ENCODE measurements around the gene DUSP22. TPM values are rescaled to one million over a fixed set of nuclear protein-coding genes. Genes with fewer than 3 reads are reported as not detected.
A peak's percentile ranks its signal among the peaks of the same experiment; 100 is the strongest.

The DUSP22 gene
- total RNA-seq, 1 experiment from 2014 or later = 30.7 TPM

DNA sequence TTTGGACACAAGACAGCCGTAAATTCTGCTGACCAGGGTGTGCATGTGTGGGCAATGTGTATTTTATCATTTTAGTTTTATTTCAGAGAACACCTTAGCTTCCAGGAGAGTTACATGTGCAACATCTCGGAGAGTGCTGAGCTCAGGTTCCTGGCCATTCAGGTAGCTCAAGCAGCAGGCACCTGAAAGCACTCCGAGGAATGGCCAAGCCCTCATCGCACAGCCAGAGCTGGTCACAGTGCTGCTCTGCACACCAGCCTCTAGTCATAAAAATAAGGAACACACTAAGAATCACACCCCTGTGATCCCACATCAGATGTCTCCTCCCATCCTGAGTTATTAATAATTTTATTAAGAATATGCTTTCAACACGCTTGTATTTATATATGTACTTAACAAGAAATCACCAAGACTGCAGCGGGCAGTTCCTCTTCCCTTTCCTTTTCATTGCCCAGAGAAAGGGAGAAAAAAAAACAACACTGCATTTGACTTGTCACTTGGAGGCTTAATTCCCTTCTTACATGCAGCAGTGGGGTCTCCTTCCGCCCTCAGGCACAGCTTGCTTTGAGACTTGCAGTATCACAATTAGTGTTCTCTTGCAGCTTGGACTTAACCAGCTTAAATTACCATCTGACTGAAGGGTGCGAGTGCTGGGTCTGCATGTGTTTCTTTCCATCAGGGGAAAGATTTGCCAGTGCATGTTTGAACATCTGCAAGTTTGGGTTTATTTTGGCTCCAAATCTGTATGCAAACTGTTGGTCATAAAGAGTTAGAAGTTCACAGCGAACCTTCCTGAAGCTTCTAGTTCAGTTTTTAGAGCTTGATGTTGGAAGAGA, 63.3 kb downstream of the DUSP22 start:
- no peaks in the 10 kb centered on the region for H3K36me3 ChIP-seq (replicated peaks; ENCODE audit: control insufficient read depth, insufficient read depth, low read length)
- no peak overlapping the region for H3K4me3 ChIP-seq (ENCODE audit: insufficient read depth, low read depth, low read length)
- H3K27me3 ChIP-seq (ENCODE audit: control insufficient read depth, insufficient read depth, low read length) = no peaks in the 10 kb centered on the region
- DNase-seq = no peak

DNA sequence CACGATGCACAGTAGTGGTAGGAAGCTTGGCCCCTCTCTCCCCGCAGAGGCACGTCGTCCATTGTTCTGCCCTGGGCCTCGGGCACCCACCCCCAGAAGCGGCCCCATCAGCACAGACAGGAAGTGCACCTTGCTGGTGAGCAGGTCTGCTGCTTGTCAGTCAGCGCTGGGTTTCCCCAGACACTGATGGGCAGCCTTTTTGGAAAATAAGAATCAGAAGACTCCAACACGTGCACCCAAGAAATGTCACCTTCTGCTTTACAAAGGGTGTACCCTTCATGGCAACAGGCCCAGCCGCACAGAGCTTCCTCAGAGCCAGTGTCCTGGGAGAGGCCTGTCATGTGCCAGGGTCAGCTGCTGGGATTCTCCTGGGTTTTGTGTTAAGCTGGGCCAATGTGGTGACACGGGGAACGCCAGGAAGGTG, 64.6 kb downstream of the DUSP22 start:
- DNase-seq = peak; percentile 60
- H3K36me3 ChIP-seq (replicated peaks; ENCODE audit: control insufficient read depth, insufficient read depth, low read length) = no peaks in the 10 kb centered on the region
- H3K27me3 ChIP-seq (ENCODE audit: control insufficient read depth, insufficient read depth, low read length) = no peaks in the 10 kb centered on the region
- no peak overlapping the region for H3K4me3 ChIP-seq (ENCODE audit: insufficient read depth, low read depth, low read length)

DNA sequence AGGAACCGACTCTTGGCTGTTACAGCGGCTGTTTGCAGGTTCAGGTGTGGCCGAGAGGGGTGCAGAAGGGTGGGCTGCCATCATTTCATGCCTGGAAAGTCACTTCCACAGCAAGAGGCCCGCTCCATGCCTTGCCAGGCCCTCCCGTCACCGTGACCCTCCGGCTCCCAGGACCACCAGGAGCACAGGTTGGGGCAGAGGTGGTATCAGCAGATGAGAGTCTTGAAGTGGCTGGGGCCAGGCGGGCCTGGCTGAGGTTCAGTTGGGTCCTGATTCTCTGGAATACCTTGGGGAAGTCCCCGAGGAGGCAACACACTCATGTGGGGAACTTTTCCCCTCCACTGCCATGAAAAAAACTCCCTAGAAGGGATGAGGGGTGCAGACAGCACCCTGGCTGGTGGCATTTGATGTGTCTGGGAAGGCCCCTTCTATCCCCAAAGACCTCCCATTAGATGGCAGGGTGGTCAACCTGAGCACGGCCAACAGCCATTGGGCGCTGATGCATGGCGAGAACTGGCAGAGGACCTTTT, 65.0 kb downstream of the DUSP22 start:
- peak; percentile 57 for DNase-seq
- Histone ChIP-seq H3K36me3 (replicated peaks; ENCODE audit: control insufficient read depth, insufficient read depth, low read length) (no peaks in the 10 kb centered on the region), H3K4me3 (ENCODE audit: insufficient read depth, low read depth, low read length) (no peak overlapping the region), H3K27me3 (ENCODE audit: control insufficient read depth, insufficient read depth, low read length) (no peaks in the 10 kb centered on the region)

DNA sequence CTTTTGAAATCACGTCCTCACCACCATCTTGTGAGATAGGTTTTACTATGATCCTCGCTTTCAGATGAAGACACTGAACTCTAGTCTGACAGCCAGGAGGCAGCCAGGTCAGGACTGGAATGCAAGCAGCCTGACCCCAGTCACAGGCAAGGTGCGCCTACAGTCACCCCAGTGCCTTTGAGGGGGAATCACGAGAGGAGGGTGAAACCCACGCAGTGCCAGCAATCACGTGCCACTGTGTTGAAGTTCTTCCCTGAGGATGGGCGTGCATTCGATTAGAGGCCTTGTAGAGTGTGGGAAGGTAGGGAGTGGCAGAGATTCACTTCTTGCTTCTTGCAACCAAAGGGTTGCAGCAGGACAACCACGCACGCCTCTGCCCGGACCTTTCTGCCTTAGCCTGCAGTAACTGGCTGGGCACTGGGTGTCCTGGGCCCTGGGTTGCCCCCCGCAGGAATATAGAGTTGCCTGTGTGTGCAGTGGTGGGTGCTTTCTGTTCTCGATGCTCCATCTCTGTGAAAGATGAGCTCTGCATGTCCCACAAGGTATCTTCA, 65.6 kb downstream of the DUSP22 start:
- Histone ChIP-seq H3K4me3 (ENCODE audit: insufficient read depth, low read depth, low read length) (no peak overlapping the region), H3K36me3 (replicated peaks; ENCODE audit: control insufficient read depth, insufficient read depth, low read length) (no peaks in the 10 kb centered on the region), H3K27me3 (ENCODE audit: control insufficient read depth, insufficient read depth, low read length) (no peaks in the 10 kb centered on the region)
- peak; percentile 58 for DNase-seq

- no peak overlapping the region for H3K4me3 ChIP-seq (ENCODE audit: insufficient read depth, low read depth, low read length)
- no peaks in the 10 kb centered on the region for H3K36me3 ChIP-seq (replicated peaks; ENCODE audit: control insufficient read depth, insufficient read depth, low read length)
- no peaks in the 10 kb centered on the region for H3K27me3 ChIP-seq (ENCODE audit: control insufficient read depth, insufficient read depth, low read length)
- DNase-seq = no peak
These were observed 66.1 kb downstream of the DUSP22 start for GRCh38 chr6:358432-358831.

GRCh38 chr6:358847-359246, 66.6 kb downstream of the DUSP22 start:
- Histone ChIP-seq H3K4me3 (ENCODE audit: insufficient read depth, low read depth, low read length) (no peak overlapping the region), H3K36me3 (replicated peaks; ENCODE audit: control insufficient read depth, insufficient read depth, low read length) (no peaks in the 10 kb centered on the region)

GRCh38 chr6:359261-360035, 67.2 kb downstream of the DUSP22 start:
- no peaks in the 10 kb centered on the region for H3K36me3 ChIP-seq (replicated peaks; ENCODE audit: control insufficient read depth, insufficient read depth, low read length)
- peak; percentile 67 for DNase-seq
- no peaks in the 10 kb centered on the region for H3K27me3 ChIP-seq (ENCODE audit: control insufficient read depth, insufficient read depth, low read length)
- H3K4me3 ChIP-seq (ENCODE audit: insufficient read depth, low read depth, low read length) = no peak overlapping the region

More at GRCh38 chr6:358847-359246, 66.6 kb downstream of the DUSP22 start:
- DNase-seq = peak; percentile 60
- no peaks in the 10 kb centered on the region for H3K27me3 ChIP-seq (ENCODE audit: control insufficient read depth, insufficient read depth, low read length)

DNA sequence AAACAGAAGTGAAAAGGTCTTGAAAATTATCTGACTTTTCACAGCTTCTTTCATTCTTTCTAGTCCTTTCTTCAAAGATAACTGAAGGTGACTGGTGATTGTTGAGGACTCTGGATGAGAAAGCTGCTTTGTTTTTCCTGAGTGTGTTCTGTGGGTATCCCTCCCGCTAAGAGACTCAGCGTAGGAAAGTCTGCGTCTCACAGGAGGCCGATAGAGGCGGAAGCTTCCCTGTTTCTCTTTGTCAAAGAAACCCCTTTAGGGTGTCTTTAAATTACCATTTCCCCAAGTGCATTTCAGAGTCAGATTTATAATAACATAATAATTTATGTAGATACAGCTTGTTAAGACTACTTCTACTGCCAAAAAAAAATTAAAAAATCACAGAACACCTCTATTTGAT, 68.1 kb downstream of the DUSP22 start:
- DNase-seq = no peak
- no peak overlapping the region for H3K4me3 ChIP-seq (ENCODE audit: insufficient read depth, low read depth, low read length)
- H3K36me3 ChIP-seq (replicated peaks; ENCODE audit: control insufficient read depth, insufficient read depth, low read length) = no peaks in the 10 kb centered on the region
- no peaks in the 10 kb centered on the region for H3K27me3 ChIP-seq (ENCODE audit: control insufficient read depth, insufficient read depth, low read length)

GRCh38 chr6:360764-361373, 68.6 kb downstream of the DUSP22 start:
- no peaks in the 10 kb centered on the region for H3K27me3 ChIP-seq (ENCODE audit: control insufficient read depth, insufficient read depth, low read length)
- no peak for DNase-seq
- H3K36me3 ChIP-seq (replicated peaks; ENCODE audit: control insufficient read depth, insufficient read depth, low read length) = no peaks in the 10 kb centered on the region
- H3K4me3 ChIP-seq (ENCODE audit: insufficient read depth, low read depth, low read length) = no peak overlapping the region

DNA sequence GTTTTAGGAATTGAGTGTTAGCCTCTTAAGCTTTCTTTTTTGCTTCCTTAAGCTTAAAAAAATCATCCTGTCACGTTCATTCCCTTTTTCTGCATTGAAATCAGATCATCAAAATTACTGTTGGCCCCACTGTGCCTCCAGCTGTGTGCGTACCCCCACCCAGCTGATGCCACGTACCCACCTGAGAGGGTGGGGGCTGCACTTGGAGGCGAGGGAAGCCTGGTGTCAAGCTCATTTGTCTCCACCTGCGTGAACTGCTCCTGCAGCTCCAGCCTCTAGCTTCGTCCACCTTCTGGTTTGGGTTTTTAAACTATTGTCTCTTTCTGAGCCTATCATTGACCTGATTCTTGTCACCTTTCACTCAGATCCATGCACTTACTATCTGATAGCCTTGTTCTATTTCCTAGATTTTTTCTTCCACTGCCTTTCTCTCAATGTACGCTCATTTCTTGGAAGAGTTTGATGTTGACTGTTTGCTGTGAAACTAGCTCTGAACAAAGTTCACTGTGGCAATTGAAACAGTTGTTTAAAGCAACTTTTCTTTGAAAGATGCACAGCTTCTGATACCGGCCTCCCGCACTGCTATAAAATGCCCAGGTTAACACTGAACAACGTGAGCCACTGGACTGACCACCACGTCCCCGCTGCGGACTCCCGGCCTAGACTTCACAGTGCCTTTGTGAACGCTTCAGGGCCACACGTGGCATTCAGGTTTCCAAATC, 69.3 kb downstream of the DUSP22 start:
- no peaks in the 10 kb centered on the region for H3K27me3 ChIP-seq (ENCODE audit: control insufficient read depth, insufficient read depth, low read length)
- H3K36me3 ChIP-seq (replicated peaks; ENCODE audit: control insufficient read depth, insufficient read depth, low read length) = no peaks in the 10 kb centered on the region
- no peak for DNase-seq
- H3K4me3 ChIP-seq (ENCODE audit: insufficient read depth, low read depth, low read length) = no peak overlapping the region

DNA sequence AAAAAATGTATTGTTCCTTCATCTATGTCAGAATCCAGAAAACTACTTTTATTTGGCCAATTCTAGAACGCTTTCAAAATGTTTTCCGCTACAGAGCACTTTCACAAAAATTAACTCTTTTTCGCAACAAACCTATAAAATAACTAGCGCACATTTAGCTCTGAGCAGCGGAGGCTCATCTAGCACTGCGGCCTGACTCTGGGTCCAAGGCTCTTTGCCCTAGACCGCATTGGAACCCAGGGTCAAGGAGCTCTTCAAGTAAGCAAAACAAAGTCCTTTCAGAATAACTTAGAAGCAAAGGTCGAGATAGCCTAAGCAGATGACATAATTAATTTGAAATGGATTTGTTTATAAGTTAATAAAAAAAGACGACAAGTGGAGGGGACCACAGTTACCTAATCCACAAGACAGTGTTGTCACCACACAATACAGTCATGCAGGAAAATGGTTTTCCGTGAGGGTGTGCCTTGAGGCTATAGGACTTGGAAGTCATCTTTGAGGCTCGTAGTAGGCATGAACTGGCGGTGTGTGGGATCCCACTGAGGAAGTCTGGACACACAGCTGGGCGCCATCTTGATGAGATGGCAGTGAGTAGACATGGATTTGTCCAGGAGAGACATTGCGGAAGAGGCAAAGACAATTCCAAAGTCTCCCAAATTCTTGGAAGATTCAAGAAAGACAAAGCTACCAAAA, 70.1 kb downstream of the DUSP22 start:
- Histone ChIP-seq H3K27me3 (ENCODE audit: control insufficient read depth, insufficient read depth, low read length) (no peaks in the 10 kb centered on the region), H3K36me3 (replicated peaks; ENCODE audit: control insufficient read depth, insufficient read depth, low read length) (no peaks in the 10 kb centered on the region), H3K4me3 (ENCODE audit: insufficient read depth, low read depth, low read length) (no peak overlapping the region)
- DNase-seq = no peak

GRCh38 chr6:362924-363249, 70.6 kb downstream of the DUSP22 start:
- H3K27me3 ChIP-seq (ENCODE audit: control insufficient read depth, insufficient read depth, low read length) = no peaks in the 10 kb centered on the region
- no peak for DNase-seq
- no peak overlapping the region for H3K4me3 ChIP-seq (ENCODE audit: insufficient read depth, low read depth, low read length)
- no peaks in the 10 kb centered on the region for H3K36me3 ChIP-seq (replicated peaks; ENCODE audit: control insufficient read depth, insufficient read depth, low read length)

DNA sequence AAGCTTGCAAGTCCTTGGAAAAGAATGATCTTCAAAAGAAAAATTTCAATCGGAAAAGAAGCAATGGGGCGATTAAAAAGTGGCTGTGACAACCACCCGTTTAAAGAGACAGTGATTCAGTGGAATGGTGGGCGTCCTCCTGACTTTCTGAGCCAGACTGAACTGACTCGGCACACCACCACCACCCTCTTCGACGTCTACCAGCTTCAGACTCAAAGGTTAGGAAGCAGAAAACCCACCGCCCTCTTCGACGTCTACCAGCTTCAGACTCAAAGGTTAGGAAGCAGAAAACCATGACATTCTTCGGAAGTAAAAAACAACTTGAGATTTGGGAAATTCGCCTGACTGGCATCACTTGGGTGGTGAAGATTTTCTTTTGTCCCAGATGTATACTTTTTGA, 71.0 kb downstream of the DUSP22 start:
- no peak for DNase-seq
- no peaks in the 10 kb centered on the region for H3K27me3 ChIP-seq (ENCODE audit: control insufficient read depth, insufficient read depth, low read length)
- no peaks in the 10 kb centered on the region for H3K36me3 ChIP-seq (replicated peaks; ENCODE audit: control insufficient read depth, insufficient read depth, low read length)
- H3K4me3 ChIP-seq (ENCODE audit: insufficient read depth, low read depth, low read length) = no peak overlapping the region
